H9 (cell line): Measurements from ENCODE around the gene CDK11A. TPM values are rescaled to one million over a fixed set of nuclear protein-coding genes. Genes with fewer than 3 reads are reported as not detected.

Experiments
- DNase-seq: peaks from one replicate; pipeline ENCODE4 v3.0.0-alpha.2; 2017
- H2AFZ ChIP-seq: one replicate; pipeline ENCODE4 v1.6.1; 2013; ENCODE audit warnings: mild to moderate bottlenecking, low read length, control low read depth, moderate library complexity
- H2AK5ac ChIP-seq: 2 replicates; pipeline ENCODE4 v1.6.1; 2013; ENCODE audit warnings: low read length, control low read depth, mixed read lengths; ENCODE audit not compliant: insufficient read length
- H2BK120ac ChIP-seq: one replicate; pipeline ENCODE4 v1.6.1; 2013; ENCODE audit warnings: low read depth, mild to moderate bottlenecking, low read length, control low read depth, inconsistent platforms; ENCODE audit not compliant: poor library complexity, severe bottlenecking
- H2BK12ac ChIP-seq: 2 replicates; pipeline ENCODE4 v1.6.1; 2013; ENCODE audit warnings: low read length, control low read depth, mixed read lengths, low read depth; ENCODE audit not compliant: insufficient read length
- H2BK15ac ChIP-seq: 2 replicates; pipeline ENCODE4 v1.6.1; 2013; ENCODE audit warnings: low read depth, low read length, control low read depth
- H2BK20ac ChIP-seq: one replicate; pipeline ENCODE4 v1.6.1; 2013; ENCODE audit warnings: low read depth, mild to moderate bottlenecking, low read length, control low read depth, inconsistent platforms; ENCODE audit not compliant: poor library complexity, severe bottlenecking
- H2BK5ac ChIP-seq: 2 replicates; pipeline ENCODE4 v1.6.1; 2013; ENCODE audit warnings: low read length, control low read depth, mixed read lengths; ENCODE audit not compliant: insufficient read length
- H3K14ac ChIP-seq: 2 replicates; pipeline ENCODE4 v1.6.1; 2013; ENCODE audit warnings: low read length, control low read depth; ENCODE audit not compliant: insufficient read depth
- H3K18ac ChIP-seq: 2 replicates; pipeline ENCODE4 v1.6.1; 2013; ENCODE audit warnings: low read depth, mild to moderate bottlenecking, mixed read lengths, low read length, control low read depth; ENCODE audit not compliant: insufficient read length
- H3K23ac ChIP-seq: 2 replicates; pipeline ENCODE4 v1.6.1; 2013; ENCODE audit warnings: low read length, control low read depth, mixed read lengths, low read depth; ENCODE audit not compliant: insufficient read length
- H3K23me2 ChIP-seq: 2 replicates; pipeline ENCODE4 v1.6.1; 2013; ENCODE audit warnings: low read depth, mild to moderate bottlenecking, mixed read lengths, low read length, control low read depth; ENCODE audit not compliant: insufficient read length, poor library complexity, severe bottlenecking
- H3K27ac ChIP-seq: 2 replicates; pipeline ENCODE4 v1.5.1; 2013; ENCODE audit warnings: low read length, control low read depth, mixed read lengths, low read depth; ENCODE audit not compliant: insufficient read length
- H3K27me3 ChIP-seq: 2 replicates; pipeline ENCODE4 v1.6.1; 2013; ENCODE audit warnings: low read length, control low read depth, inconsistent platforms; ENCODE audit not compliant: insufficient read depth
- H3K4ac ChIP-seq: 2 replicates; pipeline ENCODE4 v1.6.1; 2013; ENCODE audit warnings: low read depth, mild to moderate bottlenecking, control low read depth, inconsistent platforms, low read length, moderate library complexity
- H3K4me1 ChIP-seq: 2 replicates; pipeline ENCODE4 v1.6.1; 2013; ENCODE audit warnings: low read length, control low read depth, inconsistent platforms; ENCODE audit not compliant: insufficient read depth
- H3K4me2 ChIP-seq: 2 replicates; pipeline ENCODE4 v1.6.1; 2013; ENCODE audit warnings: low read length, control low read depth, mixed read lengths; ENCODE audit not compliant: insufficient read length, insufficient read depth
- H3K56ac ChIP-seq: 2 replicates; pipeline ENCODE4 v1.6.1; 2013; ENCODE audit warnings: low read depth, mild to moderate bottlenecking, mixed read lengths, low read length, control low read depth; ENCODE audit not compliant: insufficient read length
- H3K79me1 ChIP-seq: 2 replicates; pipeline ENCODE4 v1.6.1; 2013; ENCODE audit warnings: low read depth, mild to moderate bottlenecking, moderate library complexity, low read length, control low read depth, inconsistent platforms; ENCODE audit not compliant: insufficient read depth, poor library complexity, severe bottlenecking
- H3K79me2 ChIP-seq: 2 replicates; pipeline ENCODE4 v1.6.1; 2013; ENCODE audit warnings: low read length, control low read depth, inconsistent platforms; ENCODE audit not compliant: insufficient read depth
- H3K9ac ChIP-seq: 2 replicates; pipeline ENCODE4 v1.6.1; 2013; ENCODE audit warnings: low read length, control low read depth, mixed read lengths; ENCODE audit not compliant: insufficient read length; ENCODE audit errors: extremely low read depth
- H3K9me3 ChIP-seq: one replicate; pipeline ENCODE4 v1.6.1; 2013; ENCODE audit warnings: low read depth, low read length, inconsistent platforms; ENCODE audit not compliant: control insufficient read depth
- H3T11ph ChIP-seq: one replicate; pipeline ENCODE4 v1.6.1; 2013; ENCODE audit warnings: mild to moderate bottlenecking, low read length, control low read depth, inconsistent platforms
- H4K20me1 ChIP-seq: one replicate; pipeline ENCODE4 v1.6.1; 2013; ENCODE audit not compliant: control insufficient read depth, insufficient read length, insufficient read depth
- H4K5ac ChIP-seq: 2 replicates; pipeline ENCODE4 v1.6.1; 2013; ENCODE audit warnings: low read depth, mild to moderate bottlenecking, mixed read lengths, low read length, control low read depth; ENCODE audit not compliant: insufficient read length
- H4K8ac ChIP-seq: replicated peaks from 2 replicates; pipeline ENCODE4 v1.6.1; 2013; ENCODE audit warnings: low read length, control low read depth, mixed read lengths, low read depth; ENCODE audit not compliant: insufficient read length
- H4K91ac ChIP-seq: 2 replicates; pipeline ENCODE4 v1.6.1; 2013; ENCODE audit warnings: low read depth, mild to moderate bottlenecking, moderate library complexity, mixed read lengths, low read length, control low read depth; ENCODE audit not compliant: insufficient read length
- H3K27ac Mint-ChIP-seq, 3 experiments: 2 replicates in 2 of 3; 3 replicates in 1 of 3; pipeline ENCODE4 v1.8.0; 2020 to 2021; ENCODE audit warnings: mixed read lengths in 3 of 3, mild to moderate bottlenecking in 1 of 3, moderate library complexity in 1 of 3
- H3K27me3 Mint-ChIP-seq: 2 replicates; pipeline ENCODE4 v1.8.0; 2021; ENCODE audit warnings: low read depth, mild to moderate bottlenecking, moderate library complexity, mixed read lengths
- H3K36me3 Mint-ChIP-seq, 3 experiments: 2 replicates in 2 of 3; 3 replicates in 1 of 3; pipeline ENCODE4 v1.8.0; 2020 to 2021; ENCODE audit warnings: low read depth in 3 of 3, mixed read lengths in 3 of 3; ENCODE audit not compliant: insufficient read depth in 1 of 3
- H3K4me1 Mint-ChIP-seq, 2 experiments: 2 replicates each; pipeline ENCODE4 v1.8.0; 2020; ENCODE audit warnings: mixed read lengths in 2 of 2
- H3K4me3 Mint-ChIP-seq, 2 experiments: 2 replicates in 1 of 2; 3 replicates in 1 of 2; pipeline ENCODE4 v1.8.0; 2020 to 2021; ENCODE audit warnings: mild to moderate bottlenecking in 2 of 2, mixed read lengths in 2 of 2, moderate library complexity in 1 of 2
- H3K9me3 Mint-ChIP-seq, 2 experiments: 2 replicates in 1 of 2; 3 replicates in 1 of 2; pipeline ENCODE4 v1.8.0; 2020; ENCODE audit warnings: mild to moderate bottlenecking in 2 of 2, mixed read lengths in 2 of 2, moderate library complexity in 1 of 2
- CTCF ChIP-seq: fragments of 200-600 bp; sonication (generic); conservative IDR thresholded peaks from 3 replicates; pipeline ENCODE4 v1.8.0; 2021; ENCODE audit warnings: antibody characterized with exemption, mild to moderate bottlenecking
- WGBS: extraction: QIAGEN DNeasy Blood & Tissue Kit; methylation state at CpG from one replicate; pipeline ENCODE4 v1.1.7; 2013; ENCODE audit warnings: missing lambda C conversion rate, low lambda C conversion rate, mixed read lengths; ENCODE audit not compliant: insufficient read length; ENCODE audit errors: extremely low coverage; 5-methylcytosine and 5-hydroxymethylcytosine counted together
- total RNA-seq: library from RNA; stranded (reverse); gene quantifications from 2 replicates; pipeline ENCODE4 v1.2.1, GENCODE V29; 2021

Gene CDK11A
- total RNA-seq, 1 experiment from 2014 or later, result 49.5 TPM

GRCh38 chr1:1770102-1770501 is 45.9 kb upstream of the CDK11A start:
- Mint-ChIP-seq H3K4me1 (peaks cover 0 to 2% of the 10 kb centered on the region in 2 experiments; a peak in 1 of 4 replicates), H3K36me3 (peaks cover 47 to 68% (median 55%) of the 10 kb centered on the region in 3 experiments), H3K27me3 (no peaks in the 10 kb centered on the region), H3K9me3 (peaks cover 18 to 21% of the 10 kb centered on the region in 2 experiments), H3K27ac (no peak overlapping the region), H3K4me3 (no peak overlapping the region)
- no peak overlapping the region for H3K27ac ChIP-seq
- H3K4me2 ChIP-seq, result no peak overlapping the region
- TF ChIP-seq CTCF, result no peak
- peaks cover 24% of the 10 kb centered on the region; the same call in 1 of the 2 replicates for H3K79me2 ChIP-seq
- H2BK15ac ChIP-seq, result no peak overlapping the region
- H3K4ac ChIP-seq, result no peak overlapping the region
- no peak for DNase-seq
- no peaks in the 10 kb centered on the region for H3K27me3 ChIP-seq
- H3K9me3 ChIP-seq, result peaks cover 4% of the 10 kb centered on the region
- no peak overlapping the region for H3K18ac ChIP-seq
- no peak overlapping the region for H4K8ac ChIP-seq
- no peak overlapping the region for H2BK12ac ChIP-seq
- H4K5ac ChIP-seq, result no peak overlapping the region
- no peaks in the 10 kb centered on the region for H3K23me2 ChIP-seq
- H3K79me1 ChIP-seq, result peaks cover 26% of the 10 kb centered on the region
- H4K91ac ChIP-seq, result no peak overlapping the region
- H2AK5ac ChIP-seq, result no peak overlapping the region
- no peak overlapping the region for H2BK20ac ChIP-seq
- H3K23ac ChIP-seq, result no peak overlapping the region
- H3K9ac ChIP-seq, result no peak overlapping the region
- no peak overlapping the region for H2AFZ ChIP-seq
- no CpG with 5 or more reads among the region's 3 CpGs for WGBS
- no peak overlapping the region for H3K14ac ChIP-seq
- no peak overlapping the region for H3T11ph ChIP-seq
- no peak overlapping the region for H3K56ac ChIP-seq
- H2BK5ac ChIP-seq, result no peak overlapping the region
- H3K4me1 ChIP-seq, result no peaks in the 10 kb centered on the region
- no peak overlapping the region for H2BK120ac ChIP-seq
- H4K20me1 ChIP-seq, result no peaks in the 10 kb centered on the region
